Skeletal muscle tissue (tissue), 4 donors: ENCODE data around the gene RERE. TPM values are rescaled to one million over a fixed set of nuclear protein-coding genes. Genes with fewer than 3 reads are reported as not detected.

Experiments used
- H3K27ac ChIP-seq: one replicate; pipeline ENCODE4 v1.7.0; 2013; ENCODE audit warnings: mild to moderate bottlenecking, low read depth, low read length, inconsistent platforms
- H3K27me3 ChIP-seq, 3 donors: one replicate each; pipeline ENCODE4 v1.7.0; 2013; ENCODE audit warnings: low read length in 3 of 3; ENCODE audit not compliant: control insufficient read depth in 3 of 3, insufficient read depth in 3 of 3
- H3K36me3 ChIP-seq, 3 donors: one replicate each; pipeline ENCODE4 v1.7.0; 2013; ENCODE audit warnings: low read length in 3 of 3; ENCODE audit not compliant: control insufficient read depth in 3 of 3, insufficient read depth in 3 of 3
- H3K4me1 ChIP-seq, 3 donors: one replicate each; pipeline ENCODE4 v1.7.0; 2013; ENCODE audit warnings: low read length in 3 of 3, mild to moderate bottlenecking in 3 of 3; ENCODE audit not compliant: control insufficient read depth in 3 of 3, insufficient read depth in 3 of 3
- H3K4me3 ChIP-seq, 3 donors: one replicate each; pipeline ENCODE4 v1.7.0; 2013; ENCODE audit warnings: low read length in 3 of 3
- H3K9ac ChIP-seq, 3 donors: one replicate each; pipeline ENCODE4 v1.7.0; 2013; ENCODE audit warnings: low read length in 3 of 3, mild to moderate bottlenecking in 3 of 3, moderate library complexity in 2 of 3, low read depth in 1 of 3
- H3K9me3 ChIP-seq, 3 donors: one replicate each; pipeline ENCODE4 v1.7.0; 2013; ENCODE audit warnings: low read length in 3 of 3; ENCODE audit not compliant: control insufficient read depth in 3 of 3
- total RNA-seq: library from RNA; depleted of rRNA; stranded (reverse); fragments of >200 nt; gene quantifications from one replicate; pipeline ENCODE4 v1.2.3, GENCODE V29; 2014
- donor health status: Osteomylitis.

Gene RERE
- total RNA-seq, 1 donor from 2014 or later, result 212 TPM

DNA sequence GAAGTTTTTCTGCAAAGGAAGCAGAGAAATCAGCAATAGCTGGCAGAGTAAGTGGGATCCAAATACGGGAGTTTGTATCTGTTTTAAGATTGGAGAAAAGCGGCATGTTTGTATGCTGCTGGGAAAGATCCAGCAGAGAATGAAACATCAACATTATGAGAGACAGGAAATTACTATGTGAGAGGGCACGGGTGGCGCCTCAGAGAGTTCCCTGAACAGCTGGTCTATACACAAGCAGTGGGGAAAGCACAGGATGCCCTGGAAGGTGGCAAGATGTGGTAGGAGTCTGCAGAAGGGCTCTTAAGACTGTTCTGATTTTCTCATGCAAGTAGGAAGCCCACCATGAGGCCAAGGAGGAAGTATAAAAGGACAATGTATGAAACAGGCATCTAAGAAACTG lies 130.4 kb downstream of the RERE start:
- H3K9me3 ChIP-seq, result no peaks in the 10 kb centered on the region
- H3K36me3 ChIP-seq, result no peaks in the 10 kb centered on the region
- H3K4me3 ChIP-seq, result no peak overlapping the region
- H3K4me1 ChIP-seq, result peaks cover 0 to 10% (median 0%) of the 10 kb centered on the region in 3 donors
- no peaks in the 10 kb centered on the region for H3K27me3 ChIP-seq
- H3K9ac ChIP-seq, result no peak overlapping the region
- no peak overlapping the region for H3K27ac ChIP-seq

DNA sequence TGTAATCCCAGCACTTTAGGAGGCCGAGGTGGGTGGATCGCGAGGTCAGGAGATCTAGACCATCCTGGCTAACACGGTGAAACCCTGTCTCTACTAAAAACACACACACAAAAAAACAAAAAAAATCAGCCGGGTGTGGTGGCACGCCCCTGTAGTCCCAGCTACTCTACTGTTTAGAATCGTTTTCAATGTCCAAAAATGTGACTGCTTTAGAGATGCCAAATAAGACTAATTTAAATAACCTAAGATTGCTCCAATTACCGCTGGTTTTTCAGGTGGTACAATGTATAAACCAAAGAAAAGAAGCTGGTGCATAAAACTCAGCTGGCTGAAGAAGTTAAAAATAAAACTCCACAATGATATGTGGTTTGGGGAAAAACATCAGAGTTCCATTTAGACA lies 132.0 kb downstream of the RERE start:
- Histone ChIP-seq H3K9ac (no peak overlapping the region), H3K36me3 (no peaks in the 10 kb centered on the region), H3K27me3 (no peaks in the 10 kb centered on the region), H3K4me1 (peaks cover 0 to 10% (median 0%) of the 10 kb centered on the region in 3 donors), H3K4me3 (no peak overlapping the region), H3K9me3 (no peaks in the 10 kb centered on the region), H3K27ac (no peak overlapping the region)

DNA sequence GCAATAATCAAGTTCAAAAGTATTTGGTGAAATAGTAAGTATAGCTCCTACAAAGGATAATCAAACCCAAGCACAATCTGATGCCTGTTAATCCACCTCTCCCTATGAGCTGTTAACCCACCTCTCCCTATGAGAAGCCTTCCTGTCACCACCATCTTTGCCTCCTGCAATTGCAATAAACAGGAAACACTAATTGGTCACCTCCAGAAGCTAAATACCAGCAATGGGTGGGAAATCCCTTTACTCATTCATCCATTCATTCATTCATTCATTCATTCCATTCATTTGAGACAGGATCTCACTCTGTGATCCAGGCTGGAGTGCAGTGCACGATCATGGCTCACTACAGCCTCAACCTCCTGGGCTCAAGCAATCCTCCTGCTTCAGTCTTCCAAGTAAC lies 132.8 kb downstream of the RERE start:
- Histone ChIP-seq H3K27me3 (no peaks in the 10 kb centered on the region), H3K4me3 (no peak overlapping the region), H3K9ac (no peak overlapping the region), H3K9me3 (no peaks in the 10 kb centered on the region), H3K36me3 (no peaks in the 10 kb centered on the region), H3K4me1 (peaks cover 0 to 10% (median 0%) of the 10 kb centered on the region in 3 donors), H3K27ac (no peak overlapping the region)

DNA sequence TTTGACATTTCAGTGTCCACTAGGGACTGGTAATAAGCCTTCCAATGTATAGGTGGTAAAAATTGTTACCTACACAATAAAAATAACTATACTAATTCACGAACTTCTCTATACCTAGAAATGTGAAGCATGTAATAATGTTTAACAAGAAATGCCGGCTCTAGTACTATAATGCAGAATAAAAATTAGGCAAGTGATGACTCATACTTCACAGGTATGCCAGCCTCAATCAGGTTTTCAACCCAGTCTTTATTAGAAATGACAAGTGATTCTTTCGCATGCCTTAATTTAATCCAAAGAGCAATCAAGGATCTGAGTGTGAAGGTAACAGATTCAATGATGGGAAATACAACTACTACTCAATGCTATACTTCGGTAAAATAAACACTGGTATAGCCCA lies 134.9 kb downstream of the RERE start:
- Histone ChIP-seq H3K9ac (no peak overlapping the region), H3K27ac (no peak overlapping the region), H3K4me1 (peaks cover 0 to 9% (median 3%) of the 10 kb centered on the region in 3 donors), H3K36me3 (no peaks in the 10 kb centered on the region), H3K27me3 (no peaks in the 10 kb centered on the region), H3K4me3 (no peak overlapping the region), H3K9me3 (no peaks in the 10 kb centered on the region)

DNA sequence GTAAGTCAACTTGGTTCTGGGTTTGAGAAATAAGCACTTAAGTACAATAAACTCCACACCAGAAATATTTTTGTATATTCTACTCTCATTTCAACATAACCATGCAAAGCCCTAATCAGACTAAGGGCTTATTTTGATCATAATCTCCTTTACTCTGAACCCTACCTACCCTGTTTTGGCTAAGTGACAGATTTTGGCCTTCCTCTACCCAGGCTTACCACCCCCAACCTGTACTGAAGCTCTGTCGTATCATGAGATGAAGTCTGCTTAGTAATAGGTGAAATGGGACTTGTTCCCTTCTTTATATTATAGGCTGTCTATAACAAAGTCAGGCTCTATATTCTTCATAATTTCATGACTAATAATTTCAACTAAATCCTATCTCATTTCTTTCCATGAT lies 135.5 kb downstream of the RERE start:
- H3K36me3 ChIP-seq, result no peaks in the 10 kb centered on the region
- H3K9me3 ChIP-seq, result no peaks in the 10 kb centered on the region
- peaks cover 0 to 5% (median 3%) of the 10 kb centered on the region in 3 donors for H3K4me1 ChIP-seq
- no peak overlapping the region for H3K27ac ChIP-seq
- H3K4me3 ChIP-seq, result no peak overlapping the region
- H3K9ac ChIP-seq, result no peak overlapping the region
- no peaks in the 10 kb centered on the region for H3K27me3 ChIP-seq

DNA sequence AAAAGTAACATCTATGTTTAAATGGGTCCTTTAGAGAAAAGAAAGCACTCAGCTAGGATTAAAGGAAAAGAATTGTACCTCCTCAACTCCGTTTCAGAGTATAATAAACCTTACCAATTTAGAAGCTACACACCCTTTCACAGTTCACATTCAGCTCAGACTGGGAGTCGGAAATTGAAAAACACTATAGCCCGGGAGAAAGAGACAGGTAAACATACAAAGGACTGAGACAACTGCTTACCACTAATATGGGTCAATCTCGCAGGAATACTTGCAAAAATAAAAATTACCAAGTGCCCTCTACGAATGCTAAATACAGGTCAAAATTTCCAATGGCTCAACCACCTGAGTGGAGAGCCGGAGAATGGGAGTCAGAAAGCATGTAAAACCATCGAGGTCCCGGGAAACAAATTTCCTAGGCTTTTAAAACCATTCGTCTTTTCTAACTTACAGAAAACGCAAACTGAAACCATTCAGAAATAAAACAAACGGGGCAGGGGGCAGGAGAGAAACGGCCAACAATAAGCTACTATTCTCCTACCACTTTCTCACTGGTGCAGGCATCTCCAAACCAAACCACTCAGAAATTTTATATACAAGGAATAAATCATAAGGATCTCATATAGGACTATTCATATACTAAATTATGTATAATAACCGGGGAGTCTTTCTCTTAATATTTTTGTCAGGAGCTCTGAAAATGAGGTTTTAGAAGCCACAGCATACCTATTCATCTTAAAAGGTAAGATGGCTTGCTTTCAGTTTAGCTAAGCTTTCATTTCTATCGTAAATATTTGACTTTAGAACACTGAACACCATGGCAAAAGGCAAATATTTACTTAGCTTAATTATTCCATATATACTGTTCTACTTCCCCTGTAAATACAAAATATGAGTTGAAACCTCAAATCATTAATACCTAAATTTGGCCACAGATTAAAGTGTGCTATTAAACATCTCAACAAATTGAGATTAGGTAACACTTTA lies 136.5 kb downstream of the RERE start:
- no peaks in the 10 kb centered on the region for H3K36me3 ChIP-seq
- no peaks in the 10 kb centered on the region for H3K9me3 ChIP-seq
- no peak overlapping the region for H3K4me3 ChIP-seq
- no peaks in the 10 kb centered on the region for H3K27me3 ChIP-seq
- no peak overlapping the region for H3K9ac ChIP-seq
- no peak overlapping the region for H3K27ac ChIP-seq
- H3K4me1 ChIP-seq, result peaks cover 0 to 3% (median 3%) of the 10 kb centered on the region in 3 donors

DNA sequence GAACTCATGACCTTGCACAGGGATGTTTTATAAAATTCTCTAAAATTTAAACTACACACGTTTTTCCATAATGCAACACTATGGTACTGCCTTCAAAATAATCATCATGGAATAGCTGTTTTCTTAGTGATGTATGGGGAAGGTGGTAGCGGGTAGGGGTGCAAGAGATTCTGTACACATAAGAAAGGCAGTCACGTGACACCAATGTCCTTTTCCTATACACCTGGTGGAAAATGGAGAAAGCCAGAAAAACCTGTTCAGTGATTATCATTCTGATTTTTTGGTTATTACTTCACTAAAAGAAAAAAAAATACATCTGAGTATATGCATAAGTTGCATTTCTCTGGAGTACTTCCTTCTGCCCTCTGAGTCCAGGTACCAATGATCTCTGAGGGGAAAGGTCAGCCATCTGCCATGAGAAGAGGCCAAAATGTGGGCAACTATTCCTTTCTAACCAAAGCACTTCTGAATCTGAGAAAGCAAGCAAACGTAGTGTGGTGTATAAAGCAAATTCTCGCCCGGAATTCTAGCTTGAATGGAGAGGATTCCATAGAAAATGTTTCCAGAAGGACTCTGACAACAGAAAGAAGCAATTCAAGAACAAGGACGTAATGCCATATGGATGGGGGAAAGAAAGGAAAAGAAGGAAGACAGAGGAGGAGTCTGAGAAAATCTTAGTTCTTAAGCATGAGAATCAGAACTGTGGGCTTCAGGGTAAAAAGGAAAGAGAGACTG lies 137.3 kb downstream of the RERE start:
- Histone ChIP-seq H3K27ac (no peak overlapping the region), H3K9me3 (no peaks in the 10 kb centered on the region), H3K9ac (no peak overlapping the region), H3K4me3 (no peak overlapping the region), H3K36me3 (no peaks in the 10 kb centered on the region), H3K27me3 (no peaks in the 10 kb centered on the region), H3K4me1 (peaks cover 0 to 3% (median 3%) of the 10 kb centered on the region in 3 donors)

DNA sequence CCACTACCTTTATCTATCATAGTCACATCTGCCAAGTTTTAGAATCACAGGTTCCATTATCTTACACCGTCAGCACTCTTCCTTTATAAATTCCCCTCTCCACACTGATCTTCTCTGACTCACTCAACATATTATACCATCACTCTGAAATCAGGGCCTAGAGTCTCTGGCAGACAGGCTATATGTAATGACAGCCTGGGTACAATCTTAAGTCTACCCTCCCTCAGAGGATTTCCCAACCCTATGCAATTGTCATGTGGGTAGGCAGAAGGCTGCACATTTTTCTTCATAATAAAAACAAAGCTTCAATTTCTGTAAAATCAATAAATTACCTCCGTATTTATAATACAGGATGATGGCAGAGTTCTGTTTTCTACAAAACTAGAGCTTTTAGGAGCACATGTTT lies 138.0 kb downstream of the RERE start:
- H3K27ac ChIP-seq, result no peak overlapping the region

DNA sequence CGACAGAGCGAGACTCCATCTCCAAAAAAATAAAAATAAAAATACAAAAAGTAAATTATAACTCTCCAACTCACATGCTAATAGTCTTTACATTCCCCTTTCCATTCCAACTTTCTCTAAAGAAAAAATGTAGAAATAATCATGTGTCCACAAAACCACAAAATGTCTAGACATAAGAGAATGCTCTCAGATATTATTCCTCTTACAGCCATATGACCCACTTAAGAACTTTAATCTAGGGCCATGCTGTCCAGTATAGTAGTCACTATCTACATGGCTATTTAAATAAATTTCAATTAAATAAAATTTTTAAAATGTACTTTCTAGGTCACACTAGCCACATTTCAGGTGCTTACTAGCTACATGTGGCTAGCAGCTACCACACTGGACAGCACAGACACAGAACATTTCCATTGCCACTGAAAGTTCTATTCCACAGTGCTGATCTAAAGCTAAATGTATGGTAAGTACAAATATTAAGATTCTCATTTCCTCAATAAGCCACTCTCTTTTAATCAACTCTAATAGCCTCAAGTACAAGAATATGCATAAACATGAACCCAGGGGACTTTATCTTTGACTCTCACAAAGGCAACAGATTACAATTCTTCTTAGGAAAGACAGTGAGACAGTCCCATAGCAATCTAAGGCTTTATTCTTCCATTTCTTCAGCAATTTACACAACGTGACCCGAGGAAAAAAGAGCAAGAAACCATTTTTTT lies 138.6 kb downstream of the RERE start:
- no peaks in the 10 kb centered on the region for H3K9me3 ChIP-seq
- H3K4me1 ChIP-seq, result peaks cover 0 to 3% (median 3%) of the 10 kb centered on the region in 3 donors
- H3K4me3 ChIP-seq, result no peak overlapping the region
- H3K27me3 ChIP-seq, result no peaks in the 10 kb centered on the region
- no peak overlapping the region for H3K9ac ChIP-seq
- H3K36me3 ChIP-seq, result no peaks in the 10 kb centered on the region
- H3K27ac ChIP-seq, result no peak overlapping the region

More for the DNA sequence above, 138.0 kb downstream of the RERE start:
- H3K36me3 ChIP-seq, result no peaks in the 10 kb centered on the region
- no peaks in the 10 kb centered on the region for H3K27me3 ChIP-seq
- no peak overlapping the region for H3K9ac ChIP-seq
- no peak overlapping the region for H3K4me3 ChIP-seq
- H3K4me1 ChIP-seq, result peaks cover 0 to 3% (median 3%) of the 10 kb centered on the region in 3 donors
- H3K9me3 ChIP-seq, result no peaks in the 10 kb centered on the region
